ENCODE data around the gene LOXHD1. TPM values are rescaled to one million over a fixed set of nuclear protein-coding genes. Genes with fewer than 3 reads are reported as not detected.

The LOXHD1 gene
- total RNA-seq, 2 donors from 2014 or later: 0.27 to 5.5 TPM

DNA sequence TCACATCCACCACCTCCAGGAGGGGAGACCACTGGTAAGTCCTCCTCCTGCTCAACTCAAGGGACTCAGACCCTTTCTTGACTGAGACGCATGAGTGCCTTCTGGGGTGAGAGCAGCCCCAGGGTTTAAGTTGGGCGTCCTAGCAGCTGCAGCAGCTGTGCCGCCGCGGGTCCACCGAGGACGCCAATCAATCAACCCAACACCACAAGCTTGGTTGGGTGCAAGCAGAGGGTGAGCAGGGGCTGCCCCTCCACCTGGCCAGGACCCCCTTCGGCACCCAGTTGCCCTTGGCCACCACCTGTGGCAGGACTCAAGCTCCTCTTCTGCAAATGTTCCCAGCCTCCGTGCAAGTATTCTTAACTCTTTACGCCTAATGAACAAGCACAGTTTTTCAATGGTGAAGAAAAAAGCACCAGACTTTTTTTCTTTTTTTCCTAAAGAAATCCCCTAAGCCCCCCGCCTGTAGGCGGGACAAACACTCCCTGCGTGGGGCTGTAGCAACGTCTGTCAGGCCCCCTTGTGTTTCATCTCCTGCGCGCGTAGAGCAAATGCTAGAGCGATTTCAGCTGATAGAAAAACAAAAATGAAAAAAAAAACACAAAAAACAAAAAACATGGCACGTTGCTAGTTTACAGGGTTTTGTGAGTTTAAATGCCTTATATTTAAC, 197.1 kb downstream of the LOXHD1 start:
- no peaks in the 10 kb centered on the region for H3K9me3 ChIP-seq
- TF ChIP-seq, protein P1, sequence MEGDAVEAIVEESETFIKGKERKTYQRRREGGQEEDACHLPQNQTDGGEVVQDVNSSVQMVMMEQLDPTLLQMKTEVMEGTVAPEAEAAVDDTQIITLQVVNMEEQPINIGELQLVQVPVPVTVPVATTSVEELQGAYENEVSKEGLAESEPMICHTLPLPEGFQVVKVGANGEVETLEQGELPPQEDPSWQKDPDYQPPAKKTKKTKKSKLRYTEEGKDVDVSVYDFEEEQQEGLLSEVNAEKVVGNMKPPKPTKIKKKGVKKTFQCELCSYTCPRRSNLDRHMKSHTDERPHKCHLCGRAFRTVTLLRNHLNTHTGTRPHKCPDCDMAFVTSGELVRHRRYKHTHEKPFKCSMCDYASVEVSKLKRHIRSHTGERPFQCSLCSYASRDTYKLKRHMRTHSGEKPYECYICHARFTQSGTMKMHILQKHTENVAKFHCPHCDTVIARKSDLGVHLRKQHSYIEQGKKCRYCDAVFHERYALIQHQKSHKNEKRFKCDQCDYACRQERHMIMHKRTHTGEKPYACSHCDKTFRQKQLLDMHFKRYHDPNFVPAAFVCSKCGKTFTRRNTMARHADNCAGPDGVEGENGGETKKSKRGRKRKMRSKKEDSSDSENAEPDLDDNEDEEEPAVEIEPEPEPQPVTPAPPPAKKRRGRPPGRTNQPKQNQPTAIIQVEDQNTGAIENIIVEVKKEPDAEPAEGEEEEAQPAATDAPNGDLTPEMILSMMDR (IDR thresholded peaks at IDR 0.05): no peak
- DNase-seq (ENCODE audit: low spot score) (no peak), ATAC-seq (ENCODE audit: insufficient number of reproducible peaks, low FRiP score, low read depth) (no peak)
- H3K27ac ChIP-seq: no peak overlapping the region
- H3K4me1 ChIP-seq (ENCODE audit: control insufficient read depth in 1 of 2, low read depth in 2 of 2): no peaks in the 10 kb centered on the region
- H3K4me3 ChIP-seq: no peak overlapping the region
- H3K27me3 ChIP-seq (replicated peaks; ENCODE audit: insufficient read depth): no peaks in the 10 kb centered on the region
- H3K36me3 ChIP-seq: no peaks in the 10 kb centered on the region

DNA sequence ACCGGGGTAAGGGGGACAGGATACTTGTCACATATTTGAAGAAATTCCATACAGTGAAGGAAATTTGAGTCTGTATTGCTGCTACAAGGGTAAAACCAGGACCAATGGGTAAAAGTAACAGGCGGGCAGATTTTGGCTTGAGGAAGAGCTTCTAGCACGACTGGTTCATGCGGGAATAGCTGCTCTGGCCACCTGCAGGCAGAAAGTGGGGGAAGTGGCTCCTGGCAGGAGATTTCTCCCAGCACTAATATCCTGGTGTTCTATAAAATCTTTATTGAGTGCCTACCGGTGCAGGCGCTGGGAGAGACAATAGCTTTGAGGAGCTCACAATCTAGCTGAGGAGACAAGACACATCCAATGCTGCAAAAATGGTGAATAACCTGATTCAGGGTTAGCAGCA, 198.5 kb downstream of the LOXHD1 start:
- no peak overlapping the region for H3K4me3 ChIP-seq
- no peak for DNase-seq (ENCODE audit: low spot score)
- no peak for ATAC-seq (ENCODE audit: insufficient number of reproducible peaks, low FRiP score, low read depth)
- H3K4me1 ChIP-seq (ENCODE audit: control insufficient read depth in 1 of 2, low read depth in 2 of 2): no peaks in the 10 kb centered on the region
- no peak overlapping the region for H3K27ac ChIP-seq
- H3K27me3 ChIP-seq (replicated peaks; ENCODE audit: insufficient read depth): no peaks in the 10 kb centered on the region
- H3K9me3 ChIP-seq: no peaks in the 10 kb centered on the region
- no peaks in the 10 kb centered on the region for H3K36me3 ChIP-seq
- TF ChIP-seq, protein P1 (IDR thresholded peaks at IDR 0.05): no peak

DNA sequence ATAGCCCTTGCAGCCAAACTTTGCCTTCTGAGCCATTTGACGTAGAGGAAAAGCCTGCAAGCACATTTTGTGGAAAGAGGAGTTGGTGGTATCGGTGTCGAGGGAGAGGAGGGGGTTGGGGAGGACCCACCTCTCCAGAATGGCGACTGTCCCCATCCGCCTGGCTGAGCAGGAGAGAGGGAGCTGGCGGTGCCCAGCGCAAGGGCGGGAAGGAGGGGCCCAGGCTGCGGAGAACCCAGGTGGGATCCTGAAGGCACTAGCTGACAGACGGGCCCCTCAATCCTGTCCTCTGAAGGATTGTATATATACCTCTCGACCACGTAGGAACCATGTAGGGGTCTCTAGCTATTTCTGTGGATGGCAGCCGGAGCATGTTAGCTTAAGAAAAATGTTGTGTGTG, 200.3 kb downstream of the LOXHD1 start:
- Histone ChIP-seq H3K4me1 (ENCODE audit: control insufficient read depth in 1 of 2, low read depth in 2 of 2) (no peaks in the 10 kb centered on the region), H3K9me3 (no peaks in the 10 kb centered on the region), H3K27ac (no peak overlapping the region), H3K36me3 (no peaks in the 10 kb centered on the region), H3K27me3 (replicated peaks; ENCODE audit: insufficient read depth) (no peaks in the 10 kb centered on the region), H3K4me3 (no peak overlapping the region)
- DNase-seq (ENCODE audit: low spot score): no peak
- no peak for ATAC-seq (ENCODE audit: insufficient number of reproducible peaks, low FRiP score, low read depth)
- TF ChIP-seq, protein P1 (IDR thresholded peaks at IDR 0.05): no peak

DNA sequence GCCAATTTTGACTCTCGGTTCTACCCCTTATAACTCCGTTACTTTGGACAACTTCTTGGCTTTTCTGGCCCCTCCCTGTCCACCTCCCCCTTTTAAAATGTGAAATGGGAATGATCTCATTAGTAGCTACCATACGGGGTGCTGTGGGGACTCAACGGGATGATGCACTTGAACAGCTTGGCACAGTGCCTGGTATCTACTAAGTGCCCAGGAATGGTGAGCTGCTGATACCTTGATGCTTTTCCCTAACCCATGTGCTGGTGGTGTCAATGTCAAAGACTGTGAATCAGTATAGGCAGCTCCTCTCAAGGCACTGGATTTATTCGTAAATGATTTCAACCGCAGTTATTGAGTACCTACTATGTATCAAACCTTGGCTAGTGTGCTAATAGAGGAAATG, 204.2 kb downstream of the LOXHD1 start:
- peaks cover 3% of the 10 kb centered on the region for H3K36me3 ChIP-seq
- H3K27ac ChIP-seq: no peak overlapping the region
- DNase-seq (ENCODE audit: low spot score) (no peak), ATAC-seq (ENCODE audit: insufficient number of reproducible peaks, low FRiP score, low read depth) (no peak)
- H3K4me3 ChIP-seq: no peak overlapping the region
- H3K4me1 ChIP-seq (ENCODE audit: control insufficient read depth in 1 of 2, low read depth in 2 of 2): no peaks in the 10 kb centered on the region
- no peaks in the 10 kb centered on the region for H3K27me3 ChIP-seq (replicated peaks; ENCODE audit: insufficient read depth)
- TF ChIP-seq, protein P1 (IDR thresholded peaks at IDR 0.05): no peak
- no peaks in the 10 kb centered on the region for H3K9me3 ChIP-seq

DNA sequence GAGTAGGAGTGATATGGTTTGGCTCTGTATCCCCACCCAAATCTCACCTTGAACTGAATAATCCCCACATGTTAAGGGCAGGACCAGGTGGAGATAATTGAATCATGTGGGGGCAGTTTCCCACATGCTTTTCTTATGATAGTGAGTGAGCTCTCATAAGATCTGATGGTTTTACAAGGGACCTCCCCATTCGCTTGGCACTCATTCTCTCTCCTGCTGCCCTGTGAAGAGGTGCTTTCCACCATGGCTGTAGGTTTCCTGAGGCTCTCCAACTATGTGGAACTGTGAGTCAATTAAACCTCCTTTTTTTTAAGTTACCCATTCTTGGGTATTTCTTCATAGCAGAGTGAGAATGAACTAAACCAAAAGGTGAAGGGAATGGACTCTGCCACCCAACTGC, 207.5 kb downstream of the LOXHD1 start:
- H3K9me3 ChIP-seq: no peaks in the 10 kb centered on the region
- no peaks in the 10 kb centered on the region for H3K4me1 ChIP-seq (ENCODE audit: control insufficient read depth in 1 of 2, low read depth in 2 of 2)
- TF ChIP-seq, protein P1 (IDR thresholded peaks at IDR 0.05): no peak
- H3K36me3 ChIP-seq: peaks cover 3% of the 10 kb centered on the region
- no peaks in the 10 kb centered on the region for H3K27me3 ChIP-seq (replicated peaks; ENCODE audit: insufficient read depth)
- no peak overlapping the region for H3K27ac ChIP-seq
- ATAC-seq (ENCODE audit: insufficient number of reproducible peaks, low FRiP score, low read depth): no peak
- H3K4me3 ChIP-seq: no peak overlapping the region
- DNase-seq (ENCODE audit: low spot score): no peak
